Gastrocnemius medialis (tissue), 4 donors: ENCODE results near the gene DIPK1B.

ENCODE experiments used
- POLR2A ChIP-seq, 2 donors: fragments of 450-650 bp; IDR thresholded peaks; one replicate each; pipeline ENCODE4 v1.6.1; 2017; ENCODE audit warnings: antibody characterized with exemption in 2 of 2, mild to moderate bottlenecking in 2 of 2, moderate library complexity in 2 of 2
- TF ChIP-seq, protein P1 (sequence below), 5 experiments: fragments of 450-650 bp in 3 of 5; fragments of 200-600 bp in 2 of 5; sonication (generic) in 2 of 5; IDR thresholded peaks in 4 of 5; conservative IDR thresholded peaks in 1 of 5; 1 replicate in 4 of 5; 2 replicates in 1 of 5; pipeline ENCODE4 v1.5.1; 2016 to 2019; ENCODE audit warnings: antibody characterized with exemption in 5 of 5, mild to moderate bottlenecking in 3 of 5, moderate library complexity in 3 of 5

DNA sequence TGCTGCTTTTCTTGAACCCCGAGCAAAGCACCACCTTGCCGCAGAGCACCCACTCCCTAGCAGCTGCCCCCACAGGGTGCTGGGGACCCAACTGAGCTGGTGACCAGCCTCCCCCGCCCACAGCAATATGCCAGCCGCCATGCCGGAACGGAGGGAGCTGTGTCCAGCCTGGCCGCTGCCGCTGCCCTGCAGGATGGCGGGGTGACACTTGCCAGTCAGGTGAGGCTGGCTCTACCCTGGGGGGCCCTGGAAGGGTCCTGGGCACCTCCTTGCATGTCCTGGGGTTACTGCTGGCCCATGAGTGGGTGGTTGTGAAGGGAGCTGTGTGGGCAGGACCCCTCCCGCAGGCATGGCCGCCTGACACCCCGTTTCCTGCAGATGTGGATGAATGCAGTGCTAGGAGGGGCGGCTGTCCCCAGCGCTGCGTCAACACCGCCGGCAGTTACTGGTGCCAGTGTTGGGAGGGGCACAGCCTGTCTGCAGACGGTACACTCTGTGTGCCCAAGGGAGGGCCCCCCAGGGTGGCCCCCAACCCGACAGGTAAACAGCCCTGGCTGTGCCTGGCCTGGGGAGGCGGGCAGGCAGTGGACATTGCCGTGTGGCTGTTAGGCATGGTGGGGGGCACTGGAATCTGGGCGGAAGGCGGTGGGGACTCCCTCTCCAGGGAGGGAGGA is 42.4 kb upstream of the DIPK1B start:
- TF ChIP-seq, protein P1, sequence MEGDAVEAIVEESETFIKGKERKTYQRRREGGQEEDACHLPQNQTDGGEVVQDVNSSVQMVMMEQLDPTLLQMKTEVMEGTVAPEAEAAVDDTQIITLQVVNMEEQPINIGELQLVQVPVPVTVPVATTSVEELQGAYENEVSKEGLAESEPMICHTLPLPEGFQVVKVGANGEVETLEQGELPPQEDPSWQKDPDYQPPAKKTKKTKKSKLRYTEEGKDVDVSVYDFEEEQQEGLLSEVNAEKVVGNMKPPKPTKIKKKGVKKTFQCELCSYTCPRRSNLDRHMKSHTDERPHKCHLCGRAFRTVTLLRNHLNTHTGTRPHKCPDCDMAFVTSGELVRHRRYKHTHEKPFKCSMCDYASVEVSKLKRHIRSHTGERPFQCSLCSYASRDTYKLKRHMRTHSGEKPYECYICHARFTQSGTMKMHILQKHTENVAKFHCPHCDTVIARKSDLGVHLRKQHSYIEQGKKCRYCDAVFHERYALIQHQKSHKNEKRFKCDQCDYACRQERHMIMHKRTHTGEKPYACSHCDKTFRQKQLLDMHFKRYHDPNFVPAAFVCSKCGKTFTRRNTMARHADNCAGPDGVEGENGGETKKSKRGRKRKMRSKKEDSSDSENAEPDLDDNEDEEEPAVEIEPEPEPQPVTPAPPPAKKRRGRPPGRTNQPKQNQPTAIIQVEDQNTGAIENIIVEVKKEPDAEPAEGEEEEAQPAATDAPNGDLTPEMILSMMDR (IDR thresholded peaks at IDR 0.05 in 4 of 5, conservative IDR thresholded peaks at IDR 0.05 in 1 of 5): no peak
- no peak for TF ChIP-seq POLR2A (IDR thresholded peaks at IDR 0.05)
